AG08395 (cell line): ENCODE data around the gene BMI1.

Source experiments
- DNase-seq: peaks from one replicate; pipeline ENCODE4 v3.0.0; 2012; ENCODE audit warnings: mixed read lengths, low spot score

The BMI1 gene

DNA sequence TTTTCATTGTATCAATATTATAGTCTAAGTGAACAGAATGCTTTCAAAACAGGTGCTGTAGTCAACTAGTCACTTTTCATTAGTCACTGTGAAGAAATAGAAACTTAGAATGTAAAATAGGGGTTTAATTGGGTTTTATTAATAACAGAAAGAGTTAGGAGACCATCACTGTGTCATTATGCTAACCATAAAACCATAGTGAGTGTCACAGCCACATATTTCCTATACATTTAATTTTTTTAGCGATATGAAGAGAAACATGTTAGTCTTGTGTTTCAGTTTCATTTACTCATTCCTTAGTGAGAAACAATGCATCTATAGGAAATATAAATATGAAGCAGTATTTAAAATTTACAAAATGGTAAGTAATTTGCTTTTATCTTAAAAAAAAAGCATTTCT, 46.6 kb downstream of the BMI1 start:
- DNase-seq = no peak

DNA sequence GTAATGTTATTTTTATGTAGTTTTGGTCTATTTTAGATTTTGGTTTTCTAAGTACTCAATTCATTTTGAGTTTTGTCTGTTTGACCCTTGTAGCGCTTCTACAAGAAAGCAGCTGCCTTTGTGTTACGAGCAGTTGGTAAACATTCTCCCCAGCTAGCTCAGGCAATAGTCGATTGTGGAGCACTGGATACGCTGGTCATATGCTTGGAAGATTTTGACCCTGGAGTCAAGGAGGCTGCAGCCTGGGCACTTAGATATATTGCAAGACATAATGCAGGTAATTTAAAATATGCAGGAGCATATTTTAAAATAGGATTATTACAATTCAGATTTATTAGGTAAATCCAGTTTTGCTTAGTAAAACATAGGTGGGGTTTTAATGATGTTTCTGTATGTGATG, 47.5 kb downstream of the BMI1 start:
- DNase-seq = no peak

DNA sequence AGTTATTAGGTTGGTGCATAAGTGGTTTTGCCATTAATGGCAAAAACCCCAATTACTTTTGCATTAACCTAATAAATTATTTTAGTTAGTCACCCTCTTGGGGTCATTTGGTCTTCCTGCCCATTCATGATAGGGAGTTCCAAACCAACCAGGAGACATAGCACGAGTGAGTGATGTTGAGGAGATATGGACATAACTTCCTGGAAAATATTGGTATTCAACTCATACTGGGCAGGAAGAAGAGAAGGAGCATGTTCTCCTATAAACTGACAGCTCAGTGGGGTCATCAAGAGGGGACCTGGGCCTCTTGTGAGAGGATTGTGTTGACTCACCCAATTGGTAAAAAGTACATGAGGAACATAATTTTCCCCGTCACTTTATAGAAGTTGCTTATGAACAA, 48.1 kb downstream of the BMI1 start:
- DNase-seq = no peak

DNA sequence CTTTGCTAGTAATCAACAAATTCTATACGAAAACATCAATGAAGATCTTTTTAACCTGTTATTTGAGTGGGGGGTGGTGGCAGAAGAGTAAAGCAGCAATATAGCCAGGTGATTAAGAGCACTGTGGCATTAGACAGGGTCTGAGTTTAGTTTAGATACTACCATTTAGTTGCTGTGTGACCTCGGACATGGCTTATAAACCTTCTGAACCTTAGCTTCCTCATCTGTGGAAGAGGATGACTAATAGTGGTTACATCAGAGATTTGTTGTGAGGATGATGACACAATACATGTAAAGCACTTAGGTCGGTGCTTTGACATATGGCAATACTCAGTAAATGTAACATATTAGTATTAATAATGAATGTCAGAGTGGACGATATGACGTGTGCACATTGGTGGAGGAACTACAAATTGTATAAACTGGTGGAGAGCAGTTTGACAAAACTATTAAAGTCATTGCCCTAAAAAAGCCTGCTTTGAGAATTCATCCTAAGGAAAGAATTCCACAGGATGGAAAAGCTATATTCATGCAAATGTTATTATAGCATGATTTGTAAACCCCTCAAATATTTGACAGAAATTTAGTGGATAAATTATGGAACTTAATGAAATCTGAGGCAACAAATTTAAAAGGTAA, 48.7 kb downstream of the BMI1 start:
- DNase-seq = no peak

DNA sequence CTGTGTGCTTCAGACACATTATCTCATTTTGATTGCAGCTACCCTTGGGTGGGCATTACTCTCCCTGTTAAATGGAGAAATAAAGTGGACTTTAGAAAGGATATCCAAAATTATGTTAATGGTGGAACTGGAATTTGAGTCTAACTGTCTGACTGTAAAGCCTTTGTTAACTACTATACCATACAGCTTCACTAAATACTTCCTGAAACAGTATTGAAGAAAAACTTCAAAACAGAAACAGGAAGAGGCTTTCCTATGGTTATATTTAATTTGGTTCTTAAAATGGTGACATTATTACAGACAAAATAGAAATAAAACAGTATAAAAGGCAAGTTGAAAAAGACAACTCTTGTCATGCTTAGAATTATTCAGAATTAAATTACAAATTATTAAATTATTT, 49.4 kb downstream of the BMI1 start:
- DNase-seq = no peak

DNA sequence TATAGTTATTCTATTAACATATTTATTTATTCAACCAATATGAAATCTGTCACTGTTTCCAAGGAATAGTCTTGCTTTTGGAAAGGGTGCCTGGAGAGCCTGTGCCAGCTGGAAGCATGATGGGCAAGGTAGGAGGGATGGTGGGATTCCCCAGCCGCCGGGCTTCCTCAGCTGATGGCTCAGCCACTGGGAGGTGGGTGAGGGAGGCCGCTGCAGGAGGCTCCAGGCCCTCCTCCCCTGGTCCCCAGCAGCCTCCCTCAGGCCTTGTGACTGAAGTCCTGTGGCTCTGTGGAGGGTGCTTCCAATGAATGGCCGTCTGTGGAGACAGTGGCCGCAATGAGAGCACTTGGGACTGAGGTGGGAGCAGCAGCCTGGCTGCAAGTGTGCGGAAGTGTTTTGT, 51.4 kb downstream of the BMI1 start:
- DNase-seq = no peak

DNA sequence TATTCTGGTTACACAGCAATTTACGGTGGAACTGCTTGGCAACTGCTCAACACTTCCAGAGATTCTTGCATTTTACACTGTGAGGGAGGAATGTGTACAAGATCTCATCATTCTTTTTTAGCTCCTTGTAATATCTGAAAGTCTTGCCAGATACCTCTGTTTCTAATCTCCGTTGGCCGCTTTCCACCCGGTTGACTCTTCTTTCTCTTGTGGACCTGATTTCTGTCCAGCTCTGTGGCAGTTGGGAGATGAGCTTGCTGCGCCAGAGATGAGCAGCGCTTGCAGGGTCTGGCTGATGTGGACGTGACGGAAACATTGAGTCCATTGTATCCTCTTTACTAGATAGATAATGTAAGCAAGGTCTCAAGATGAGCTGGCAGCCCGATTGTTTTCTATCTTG, 52.0 kb downstream of the BMI1 start:
- no peak for DNase-seq

DNA sequence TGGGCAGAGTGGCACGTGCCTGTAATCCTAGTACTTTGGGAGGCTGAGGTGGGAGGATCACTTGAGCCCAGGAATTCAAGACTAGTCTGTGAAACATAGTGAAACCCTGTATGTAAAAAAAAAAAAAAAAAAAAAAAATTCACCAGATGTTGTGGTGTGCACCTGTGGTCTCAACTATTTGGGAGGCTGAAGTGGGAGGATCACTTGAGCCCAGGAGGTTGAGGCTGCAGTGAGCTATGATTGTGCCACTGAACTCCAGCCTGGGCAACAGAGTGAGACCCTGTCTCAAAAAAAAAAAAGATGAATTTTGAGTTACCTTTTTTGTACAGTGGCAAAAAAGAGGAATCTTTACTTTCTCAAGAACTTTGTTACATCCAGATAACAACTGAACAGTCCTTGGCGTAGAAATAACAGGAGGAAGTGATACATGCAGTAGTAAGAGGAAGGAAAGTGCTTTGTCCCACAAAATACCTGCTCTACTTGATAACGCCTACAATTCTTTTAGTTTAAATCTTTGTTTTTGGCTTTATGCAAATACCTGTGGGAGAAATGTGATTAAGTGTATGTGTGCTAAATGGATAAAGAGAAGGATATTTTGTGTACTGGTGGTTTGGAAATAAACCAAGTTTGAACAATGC, 53.7 kb downstream of the BMI1 start:
- DNase-seq = no peak

DNA sequence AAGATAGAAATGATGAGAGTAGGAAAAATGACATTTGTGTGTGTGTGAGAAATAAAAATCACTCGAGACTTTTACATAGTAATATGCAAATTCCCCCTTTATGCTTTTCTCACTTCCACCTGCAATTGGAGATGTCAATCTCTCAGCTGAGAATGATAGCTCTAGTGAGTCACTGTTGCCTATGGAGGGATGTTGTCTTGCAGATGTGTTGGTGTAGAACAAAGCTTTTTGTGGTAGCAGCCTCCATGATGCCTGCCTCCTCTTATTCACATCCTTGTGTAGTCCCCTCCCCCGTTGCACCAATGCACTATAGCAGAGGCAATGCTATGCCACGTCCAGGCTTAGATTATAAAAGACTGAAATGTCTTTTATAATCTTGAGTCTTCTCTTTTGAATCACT, 58.2 kb downstream of the BMI1 start:
- DNase-seq = no peak
